Ascending aorta (tissue), 2 donors: Measurements from ENCODE around the gene PTPRK. TPM values are rescaled to one million over a fixed set of nuclear protein-coding genes. Genes with fewer than 3 reads are reported as not detected.

Experiments
- DNase-seq, 2 donors: peaks; one replicate each; pipeline ENCODE4 v3.0.0-alpha.2; 2019; ENCODE audit warnings: low spot score in 2 of 2
- H3K27ac ChIP-seq, 2 donors: fragments of 200-600 bp; sonication (generic); one replicate each; pipeline ENCODE4 v1.5.1; 2016 to 2017; ENCODE audit warnings: mild to moderate bottlenecking in 1 of 2
- H3K27me3 ChIP-seq: fragments of 200-600 bp; sonication (generic); one replicate; pipeline ENCODE4 v1.5.1; 2017
- H3K36me3 ChIP-seq, 2 donors: fragments of 200-600 bp; sonication (generic); one replicate each; pipeline ENCODE4 v1.5.1; 2016
- H3K4me1 ChIP-seq, 2 donors: fragments of 200-600 bp; sonication (generic); one replicate each; pipeline ENCODE4 v1.5.1; 2016 to 2017; ENCODE audit warnings: mild to moderate bottlenecking in 1 of 2
- H3K4me3 ChIP-seq, 2 donors: fragments of 200-600 bp; sonication (generic); one replicate each; pipeline ENCODE4 v1.5.1; 2016 to 2017; ENCODE audit warnings: mild to moderate bottlenecking in 1 of 2
- H3K9me3 ChIP-seq, 2 donors: fragments of 200-600 bp; sonication (generic); one replicate each; pipeline ENCODE4 v1.5.1; 2016
- intact Hi-C: fragments of 100-400 bp; cut with DNase I; formaldehyde crosslinking; loops from one replicate; pipeline ENCODE4 v1.15.1; 2023
- total RNA-seq: library from RNA; depleted of rRNA; stranded (reverse); fragments of >200 nt; gene quantifications from one replicate; pipeline ENCODE4 v1.1.0, GENCODE V29; 2016
- TF ChIP-seq, protein P1 (sequence below), 3 experiments: fragments of 200-600 bp in 2 of 3; fragments of 450-650 bp in 1 of 3; sonication (generic) in 2 of 3; IDR thresholded peaks; one replicate each; pipeline ENCODE4 v1.5.1; 2016 to 2019; ENCODE audit warnings: antibody characterized with exemption in 3 of 3, mild to moderate bottlenecking in 1 of 3, moderate library complexity in 1 of 3

Gene PTPRK
- total RNA-seq, 1 donor from 2014 or later, result 73.1 TPM

DNA sequence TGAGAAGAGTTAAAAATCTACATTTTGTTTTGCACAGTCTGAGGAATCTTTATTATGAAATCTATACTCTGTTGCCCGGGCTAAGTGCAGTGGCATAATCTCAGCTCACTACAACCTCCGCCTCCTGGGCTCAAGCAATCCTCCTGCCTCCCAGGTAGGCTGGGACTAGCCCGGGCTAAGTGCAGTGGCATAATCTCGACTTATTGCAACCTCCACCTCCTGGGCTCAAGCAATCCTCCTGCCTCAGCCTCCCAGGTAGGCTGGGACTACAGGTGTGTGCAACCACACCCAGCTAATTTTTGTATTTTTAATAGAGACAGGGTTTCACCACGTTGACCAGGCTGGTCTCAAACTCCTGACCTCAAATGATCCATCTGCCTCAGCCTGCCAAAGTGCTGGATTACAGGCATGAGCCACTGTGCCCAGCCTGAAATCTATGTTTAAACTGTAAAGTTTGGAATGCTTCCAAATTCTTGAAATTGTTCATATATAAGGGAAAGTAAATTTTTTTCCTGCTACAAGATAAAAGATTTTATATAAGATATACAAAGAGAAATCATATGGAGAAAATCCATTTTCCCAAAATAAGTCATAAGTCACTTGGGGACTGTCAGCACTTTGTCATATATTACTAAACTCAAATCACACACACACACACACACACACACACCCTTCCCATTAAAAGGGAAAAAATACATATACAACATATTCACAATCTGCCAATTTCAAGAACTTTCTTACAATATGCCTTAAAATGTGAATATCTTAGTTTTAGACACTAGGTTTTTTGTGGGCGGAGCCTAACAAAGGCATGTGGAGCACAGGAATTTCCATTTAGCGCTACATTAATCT lies 19.4 kb downstream of the PTPRK start:
- DNase-seq, result no peak
- intact Hi-C loops, result no loop called here
- Histone ChIP-seq H3K36me3 (no peaks in the 10 kb centered on the region), H3K27me3 (no peaks in the 10 kb centered on the region), H3K4me1 (no peaks in the 10 kb centered on the region), H3K4me3 (no peak overlapping the region), H3K27ac (no peak overlapping the region), H3K9me3 (no peaks in the 10 kb centered on the region)
- TF ChIP-seq, protein P1, sequence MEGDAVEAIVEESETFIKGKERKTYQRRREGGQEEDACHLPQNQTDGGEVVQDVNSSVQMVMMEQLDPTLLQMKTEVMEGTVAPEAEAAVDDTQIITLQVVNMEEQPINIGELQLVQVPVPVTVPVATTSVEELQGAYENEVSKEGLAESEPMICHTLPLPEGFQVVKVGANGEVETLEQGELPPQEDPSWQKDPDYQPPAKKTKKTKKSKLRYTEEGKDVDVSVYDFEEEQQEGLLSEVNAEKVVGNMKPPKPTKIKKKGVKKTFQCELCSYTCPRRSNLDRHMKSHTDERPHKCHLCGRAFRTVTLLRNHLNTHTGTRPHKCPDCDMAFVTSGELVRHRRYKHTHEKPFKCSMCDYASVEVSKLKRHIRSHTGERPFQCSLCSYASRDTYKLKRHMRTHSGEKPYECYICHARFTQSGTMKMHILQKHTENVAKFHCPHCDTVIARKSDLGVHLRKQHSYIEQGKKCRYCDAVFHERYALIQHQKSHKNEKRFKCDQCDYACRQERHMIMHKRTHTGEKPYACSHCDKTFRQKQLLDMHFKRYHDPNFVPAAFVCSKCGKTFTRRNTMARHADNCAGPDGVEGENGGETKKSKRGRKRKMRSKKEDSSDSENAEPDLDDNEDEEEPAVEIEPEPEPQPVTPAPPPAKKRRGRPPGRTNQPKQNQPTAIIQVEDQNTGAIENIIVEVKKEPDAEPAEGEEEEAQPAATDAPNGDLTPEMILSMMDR (IDR thresholded peaks at IDR 0.05), result no peak

- Histone ChIP-seq H3K27me3 (no peaks in the 10 kb centered on the region), H3K36me3 (no peaks in the 10 kb centered on the region), H3K27ac (no peak overlapping the region), H3K4me3 (no peak overlapping the region), H3K4me1 (no peaks in the 10 kb centered on the region), H3K9me3 (no peaks in the 10 kb centered on the region)
- TF ChIP-seq, protein P1 (IDR thresholded peaks at IDR 0.05), result no peak
- DNase-seq, result no peak
- intact Hi-C loops, result no loop called here
Measured at GRCh38 chr6:128500014-128500413, 20.4 kb downstream of the PTPRK start.

GRCh38 chr6:128499079-128499731 lies 21.2 kb downstream of the PTPRK start:
- Histone ChIP-seq H3K9me3 (no peaks in the 10 kb centered on the region), H3K36me3 (no peaks in the 10 kb centered on the region), H3K27ac (no peak overlapping the region), H3K4me1 (no peaks in the 10 kb centered on the region), H3K27me3 (no peaks in the 10 kb centered on the region), H3K4me3 (no peak overlapping the region)
- intact Hi-C loops, result no loop called here
- TF ChIP-seq, protein P1 (IDR thresholded peaks at IDR 0.05), result no peak
- no peak for DNase-seq

GRCh38 chr6:128498234-128498633 lies 22.2 kb downstream of the PTPRK start:
- TF ChIP-seq, protein P1 (IDR thresholded peaks at IDR 0.05), result no peak
- H3K27me3 ChIP-seq, result no peaks in the 10 kb centered on the region
- no peaks in the 10 kb centered on the region for H3K9me3 ChIP-seq
- intact Hi-C loops, result no loop called here
- no peak overlapping the region for H3K27ac ChIP-seq
- DNase-seq, result no peak
- H3K4me1 ChIP-seq, result no peaks in the 10 kb centered on the region
- H3K36me3 ChIP-seq, result no peaks in the 10 kb centered on the region
- H3K4me3 ChIP-seq, result no peak overlapping the region

- no peak for DNase-seq
- Histone ChIP-seq H3K4me3 (no peak overlapping the region), H3K27ac (no peak overlapping the region), H3K27me3 (no peaks in the 10 kb centered on the region), H3K9me3 (no peaks in the 10 kb centered on the region), H3K36me3 (no peaks in the 10 kb centered on the region), H3K4me1 (no peaks in the 10 kb centered on the region)
- intact Hi-C loops, result no loop called here
- TF ChIP-seq, protein P1 (IDR thresholded peaks at IDR 0.05), result no peak
Measured at GRCh38 chr6:128495536-128496333, 24.7 kb downstream of the PTPRK start.
